NCI-H2081 treated with DMSO at 0.1 percent for 48 hours (cell line): ENCODE measurements around the gene THAP9.
"Not testable (repeated sequence)": the region's sequence is repeated elsewhere in the genome, so short reads cannot be mapped to it uniquely, and the experiment has no call there.

Source experiments
- DNase-seq: peaks from one replicate; lab custom pipeline; 2025; lab: John Stamatoyannopoulos, UW

THAP9 gene

GRCh38 chr4:82896755-82897154 lies 3.8 kb upstream of the THAP9 start:
- no peak for DNase-seq

GRCh38 chr4:82898322-82899243 lies 2.0 kb upstream of the THAP9 start:
- DNase-seq, result no peak

- no peak for DNase-seq
Measured at GRCh38 chr4:82899374-82900065, 1.0 kb upstream of the THAP9 start.

- no peak for DNase-seq
Measured at GRCh38 chr4:82900066-82900410, 497 bp upstream of the THAP9 start.

- DNase-seq, result no peak
Measured at GRCh38 chr4:82901183-82901718, 716 bp downstream of the THAP9 start.

GRCh38 chr4:82903737-82904136 lies 3.2 kb downstream of the THAP9 start:
- DNase-seq, result no peak

GRCh38 chr4:82905205-82905604 lies 4.7 kb downstream of the THAP9 start:
- DNase-seq, result no peak

GRCh38 chr4:82906469-82906868 lies 5.9 kb downstream of the THAP9 start:
- DNase-seq, result no peak

- DNase-seq, result no peak
Measured at GRCh38 chr4:82909326-82909725, 8.8 kb downstream of the THAP9 start.

GRCh38 chr4:82913305-82913704 lies 12.8 kb downstream of the THAP9 start:
- no peak for DNase-seq

GRCh38 chr4:82913968-82914367 lies 13.4 kb downstream of the THAP9 start:
- not testable (repeated sequence) for DNase-seq

- DNase-seq, result no peak
Measured at GRCh38 chr4:82918091-82918490, 17.6 kb downstream of the THAP9 start.

GRCh38 chr4:82919386-82919785 lies 18.9 kb downstream of the THAP9 start:
- no peak for DNase-seq

GRCh38 chr4:82921795-82922194 lies 21.3 kb downstream of the THAP9 start:
- no peak for DNase-seq

- DNase-seq, result no peak
Measured at GRCh38 chr4:82930848-82931755, 30.6 kb downstream of the THAP9 start.

GRCh38 chr4:82934441-82934840 lies 33.9 kb downstream of the THAP9 start:
- no peak for DNase-seq

GRCh38 chr4:82939414-82939813 lies 38.9 kb downstream of the THAP9 start:
- no peak for DNase-seq

- DNase-seq, result no peak
Measured at GRCh38 chr4:82947498-82947897, 47.0 kb downstream of the THAP9 start.

GRCh38 chr4:82948647-82949204 lies 48.2 kb downstream of the THAP9 start:
- no peak for DNase-seq

GRCh38 chr4:82951196-82951595 lies 50.7 kb downstream of the THAP9 start:
- no peak for DNase-seq

GRCh38 chr4:82954212-82954611 lies 53.7 kb downstream of the THAP9 start:
- no peak for DNase-seq

- DNase-seq, result no peak
Measured at GRCh38 chr4:82957045-82957444, 56.5 kb downstream of the THAP9 start.
